HG03439 (cell line): ENCODE data around the gene WDR27.

Experiments
- ATAC-seq: cut with Tn5 transposase; IDR thresholded peaks from one replicate; pipeline ENCODE4 v1.9.1; 2021; ENCODE audit warnings: mild to moderate bottlenecking, moderate library complexity; ENCODE audit not compliant: unreplicated experiment

WDR27 gene

GRCh38 chr6:169701954-169702839 lies at the start of gene WDR27, which contains the start of gene C6orf120:
Gene WDR27 (minus strand): TSS chr6:169702029. CDS start chr6:169689005, 13,024 bp downstream.
Gene C6orf120 (plus strand): TSS chr6:169702126. CDS start chr6:169702460, 334 bp downstream.
- ATAC-seq, result peak; percentile 94

GRCh38 chr6:169746556-169746955 lies 44.7 kb upstream of the WDR27 start:
- no peak for ATAC-seq

- no peak for ATAC-seq
These were observed 43.6 kb upstream of the WDR27 start for GRCh38 chr6:169745405-169745804.

GRCh38 chr6:169741344-169741743 lies 39.5 kb upstream of the WDR27 start:
- no peak for ATAC-seq

- no peak for ATAC-seq
These were observed 37.2 kb upstream of the WDR27 start for GRCh38 chr6:169738976-169739529.

- no peak for ATAC-seq
These were observed 36.6 kb upstream of the WDR27 start for GRCh38 chr6:169738204-169738975.

- no peak for ATAC-seq
These were observed 28.1 kb upstream of the WDR27 start for GRCh38 chr6:169729961-169730360.

- ATAC-seq, result no peak
These were observed 25.1 kb upstream of the WDR27 start for GRCh38 chr6:169726963-169727362.

GRCh38 chr6:169726049-169726400 lies 24.2 kb upstream of the WDR27 start:
- ATAC-seq, result no peak

GRCh38 chr6:169725125-169726048 lies 23.6 kb upstream of the WDR27 start:
- ATAC-seq, result peak; percentile 15

GRCh38 chr6:169724494-169725124 lies 22.8 kb upstream of the WDR27 start, which contains the start of gene PHF10:
Gene PHF10 (minus strand): TSS chr6:169724500. CDS start chr6:169723931, 569 bp downstream.
- peak; percentile 38 for ATAC-seq

GRCh38 chr6:169723991-169724493 lies 22.2 kb upstream of the WDR27 start:
- ATAC-seq, result peak; percentile 46

GRCh38 chr6:169723200-169723909 lies 21.5 kb upstream of the WDR27 start:
- ATAC-seq, result peak; percentile 33

- peak; percentile 29 for ATAC-seq
These were observed 20.8 kb upstream of the WDR27 start for GRCh38 chr6:169722362-169723199.

GRCh38 chr6:169720207-169720855 lies 18.5 kb upstream of the WDR27 start:
- ATAC-seq, result no peak

- no peak for ATAC-seq
These were observed 17.3 kb upstream of the WDR27 start for GRCh38 chr6:169719117-169719516.

GRCh38 chr6:169714595-169714994 lies 12.8 kb upstream of the WDR27 start:
- ATAC-seq, result no peak

- ATAC-seq, result no peak
These were observed 12.3 kb upstream of the WDR27 start for GRCh38 chr6:169714178-169714577.
